Measurements from ENCODE around the gene TPM2. TPM values are rescaled to one million over a fixed set of nuclear protein-coding genes. Genes with fewer than 3 reads are reported as not detected.
"Not testable (repeated sequence)": the region's sequence is repeated elsewhere in the genome, so short reads cannot be mapped to it uniquely, and the experiment has no call there.

Gene TPM2
- total RNA-seq, 1 donor from 2014 or later, result 221 TPM

DNA sequence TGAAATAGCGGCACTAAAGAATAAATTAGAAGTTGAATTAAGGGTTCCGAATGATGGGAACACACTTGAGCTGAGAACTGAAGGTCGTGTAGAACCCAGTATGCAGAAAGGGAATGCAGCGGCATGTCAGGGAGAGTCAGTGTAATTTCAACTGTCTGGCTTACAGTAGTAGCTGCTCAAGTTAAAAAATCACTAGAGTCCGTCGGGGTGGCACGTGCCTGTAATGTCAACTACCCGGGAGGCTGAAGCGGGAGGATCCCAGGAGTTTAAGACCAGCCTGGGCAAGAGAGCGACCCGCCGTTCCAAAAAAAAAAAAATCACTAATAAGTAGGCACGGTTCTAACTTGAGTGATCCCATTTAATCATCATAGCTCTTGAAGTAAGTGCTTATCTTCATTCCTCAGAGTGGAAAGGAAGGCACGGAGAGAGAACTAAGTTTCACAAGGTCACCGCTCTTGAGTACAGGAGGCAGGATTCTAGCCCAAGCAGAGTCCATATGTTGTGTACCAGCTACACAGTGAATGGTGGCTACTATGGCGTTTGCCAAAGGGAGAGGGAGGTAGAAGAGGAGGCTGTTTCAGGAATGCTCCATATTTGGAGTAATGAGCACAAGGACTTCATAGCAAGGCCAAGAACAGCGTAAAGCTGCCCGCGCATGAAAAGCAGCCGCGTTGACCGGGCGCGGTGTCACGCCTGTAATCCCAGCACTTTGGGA is 32.7 kb downstream of the TPM2 start:
- DNase-seq (ENCODE audit: low read depth, low spot score), result no peak

DNA sequence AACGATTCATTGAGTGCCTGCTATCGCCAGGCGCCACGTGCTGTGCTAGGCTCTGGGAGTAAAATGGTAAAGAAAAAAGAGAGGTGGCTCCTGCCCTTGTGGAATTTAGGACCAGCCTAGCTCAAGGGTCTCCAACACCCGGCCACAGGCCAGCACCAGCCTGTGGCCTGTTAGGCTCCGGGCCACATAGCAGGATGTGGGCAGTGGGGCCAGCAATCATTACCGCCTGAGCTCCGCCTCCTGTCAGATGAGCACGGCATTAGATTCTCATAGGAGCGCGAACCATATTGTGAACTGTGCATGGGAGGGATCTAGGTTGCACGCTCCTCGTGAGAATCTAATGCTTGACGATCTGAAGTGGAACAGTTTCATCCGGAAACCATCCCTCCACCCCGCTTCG is 33.4 kb downstream of the TPM2 start:
- no peak for DNase-seq (ENCODE audit: low read depth, low spot score)

GRCh38 chr9:35653611-35654010 is 36.1 kb downstream of the TPM2 start:
- DNase-seq (ENCODE audit: low read depth, low spot score), result no peak

DNA sequence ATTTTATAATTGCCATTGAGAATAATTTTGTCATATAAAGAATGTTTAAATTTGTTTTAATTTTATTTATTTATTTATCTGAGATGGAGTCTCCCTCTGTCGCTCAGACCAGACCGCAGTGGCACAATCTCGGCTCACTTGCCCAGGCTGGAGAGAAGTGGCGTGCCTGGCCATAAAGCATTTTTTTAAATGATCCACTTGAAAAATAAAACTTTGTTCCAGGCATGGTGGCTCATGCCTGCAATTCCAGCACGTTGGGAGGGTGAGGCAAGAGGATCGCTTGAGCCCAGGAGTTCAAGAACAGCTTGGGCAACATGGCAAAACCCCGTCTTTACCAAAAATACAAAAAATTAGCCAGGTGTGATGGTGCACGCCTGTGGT is 36.9 kb downstream of the TPM2 start:
- no peak for DNase-seq (ENCODE audit: low read depth, low spot score)

DNA sequence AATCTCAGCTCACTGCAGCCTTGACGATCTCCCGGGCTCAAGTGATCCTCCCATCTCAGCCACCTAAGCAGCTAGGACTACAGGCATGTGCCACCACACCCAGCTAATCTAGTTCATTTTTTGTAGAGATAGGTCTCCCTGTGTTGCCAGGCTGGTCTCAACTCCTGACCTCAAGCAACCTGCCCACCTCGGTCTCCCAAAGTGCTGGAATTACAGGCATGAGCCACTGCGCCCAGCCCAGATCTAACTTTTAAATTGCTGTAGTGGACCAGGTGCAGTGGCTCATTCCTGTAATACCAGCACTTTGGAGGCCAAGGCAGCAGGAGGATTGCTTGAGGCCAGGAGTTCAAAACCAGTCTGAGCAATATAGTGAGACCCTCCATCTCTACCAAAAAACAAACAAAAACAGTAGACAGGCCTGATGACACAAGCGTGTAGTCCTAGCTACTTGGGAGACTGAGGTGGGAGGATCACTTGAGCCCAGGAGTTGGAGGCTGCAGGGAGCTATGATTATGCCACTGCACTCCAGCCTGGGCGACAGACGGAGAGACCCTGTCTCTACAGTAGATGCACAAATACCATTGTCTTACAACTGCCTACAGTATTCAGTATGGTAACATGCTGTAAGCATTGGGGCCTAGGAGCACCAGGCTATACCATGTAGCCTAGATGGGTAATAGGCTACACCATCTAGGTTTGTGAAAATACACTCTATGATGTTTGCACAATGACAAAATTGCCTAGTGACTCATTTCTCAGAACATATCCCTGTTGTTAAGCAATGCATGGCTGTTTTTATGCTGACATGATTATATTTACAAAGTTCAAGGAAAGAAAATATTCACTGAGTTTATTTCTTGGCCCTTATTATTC is 37.5 kb downstream of the TPM2 start:
- no peak for DNase-seq (ENCODE audit: low read depth, low spot score)

- DNase-seq (ENCODE audit: low read depth, low spot score), result no peak
Measured at GRCh38 chr9:35650341-35651158, 39.2 kb downstream of the TPM2 start, which contains the start of gene SIT1. TSS of gene SIT1 (minus strand) at chr9:35650931. CDS start at chr9:35650853, 78 bp downstream.

DNA sequence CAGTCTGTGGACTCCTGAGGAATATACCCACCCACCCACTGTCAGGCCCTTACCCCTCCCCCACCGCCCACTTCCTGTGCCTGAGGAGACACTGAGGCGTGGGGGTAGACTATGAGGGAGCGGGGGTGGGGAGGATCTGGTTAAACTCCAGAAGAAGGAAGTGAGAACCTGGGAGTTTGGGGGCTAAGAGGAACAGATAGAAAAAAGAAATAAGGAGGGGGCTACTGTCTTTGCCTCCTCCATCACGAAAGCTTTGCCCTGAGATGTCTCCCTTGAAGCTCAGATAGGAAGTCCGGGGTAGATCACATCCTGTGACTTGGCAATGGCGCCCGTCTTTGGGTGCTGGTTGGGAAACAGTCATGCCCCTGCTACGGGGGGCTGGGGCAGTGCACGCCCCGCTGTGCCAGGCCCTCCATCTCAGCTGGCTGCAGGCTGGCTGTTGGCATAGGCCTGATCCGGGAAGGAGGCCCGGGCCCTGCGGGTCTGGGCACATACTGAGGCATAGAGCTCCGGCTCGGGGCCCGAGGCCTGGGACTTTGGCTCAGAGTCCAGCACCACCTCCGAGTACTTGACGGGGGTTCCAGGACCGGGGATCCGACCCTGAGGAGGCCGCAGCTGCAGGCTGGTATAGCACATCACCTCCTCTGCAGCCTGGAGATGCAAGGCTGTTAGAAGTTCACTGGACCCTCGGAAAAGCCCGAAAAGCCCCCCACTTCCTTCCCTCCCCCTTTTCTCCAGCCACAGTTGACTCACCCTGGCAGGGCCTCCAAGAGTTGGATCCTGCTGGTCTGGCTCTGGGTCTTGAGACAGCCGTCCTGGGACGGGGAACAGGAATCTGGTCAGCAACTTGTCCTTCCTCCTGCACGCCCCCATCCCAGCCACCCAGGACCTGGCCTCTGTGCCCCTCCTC is 40.0 kb downstream of the TPM2 start:
- no peak for DNase-seq (ENCODE audit: low read depth, low spot score)

- no peak for DNase-seq (ENCODE audit: low read depth, low spot score)
Measured at GRCh38 chr9:35646533-35647265, 43.0 kb downstream of the TPM2 start.

DNA sequence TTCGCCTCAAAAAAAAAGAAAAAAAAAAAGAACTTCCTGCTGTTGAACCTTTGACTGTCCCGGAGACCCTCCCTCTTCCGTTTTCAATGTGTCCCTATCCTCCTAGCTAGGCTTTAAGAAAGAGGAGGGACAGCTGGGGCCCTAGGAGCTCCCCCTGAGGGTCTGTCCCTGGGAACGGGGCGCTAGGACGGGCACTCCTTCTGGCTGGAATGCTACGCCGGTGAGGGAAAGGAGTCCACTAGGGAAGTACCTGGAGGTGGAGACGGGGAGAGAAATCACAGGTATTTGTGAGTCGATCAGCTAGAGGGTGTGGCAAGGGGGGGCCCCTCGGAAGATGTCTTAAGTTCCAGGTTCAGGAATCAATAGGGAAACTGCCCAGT is 43.6 kb downstream of the TPM2 start:
- DNase-seq (ENCODE audit: low read depth, low spot score), result no peak

DNA sequence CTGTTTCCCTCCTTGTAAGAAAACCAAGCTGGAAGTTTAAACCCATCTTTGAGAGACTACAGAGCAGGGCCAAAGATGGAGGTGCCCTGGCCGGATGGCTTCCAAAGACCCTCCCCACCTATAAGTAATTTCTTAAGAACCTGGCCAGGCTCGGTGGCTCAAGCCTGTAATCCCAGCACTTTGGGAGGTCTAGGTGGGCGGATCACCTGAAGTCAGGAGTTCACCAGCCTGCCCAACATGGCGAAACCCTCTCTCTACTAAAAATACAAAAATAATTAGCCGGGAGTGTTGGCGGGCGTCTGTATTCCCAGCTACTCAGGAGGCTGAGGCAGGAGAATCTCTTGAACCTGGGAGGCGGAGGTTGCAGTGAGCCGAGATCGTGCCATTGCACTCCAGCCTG is 44.0 kb downstream of the TPM2 start:
- not testable (repeated sequence) for DNase-seq (ENCODE audit: low read depth, low spot score)

DNA sequence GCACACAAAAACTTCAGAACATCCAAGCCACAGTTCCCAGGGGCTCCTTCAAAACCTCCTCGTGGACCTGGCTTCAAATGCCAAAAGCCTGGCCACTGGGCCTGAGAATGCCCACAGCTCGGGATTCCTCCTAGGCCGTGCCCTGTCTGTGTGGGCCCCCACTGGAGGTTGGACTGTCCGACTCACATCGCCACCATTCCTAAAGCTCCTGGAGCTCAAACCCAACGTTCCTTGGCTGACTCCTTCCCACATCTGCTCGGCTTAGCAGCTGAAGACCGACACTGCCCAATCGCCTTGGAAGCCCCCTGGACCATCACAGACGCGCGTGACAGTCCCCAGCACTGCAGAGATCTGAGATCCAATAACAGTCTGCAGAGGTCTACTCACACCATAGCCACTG is 46.7 kb downstream of the TPM2 start:
- no peak for DNase-seq (ENCODE audit: low read depth, low spot score)

GRCh38 chr9:35641478-35641877 is 48.2 kb downstream of the TPM2 start:
- DNase-seq (ENCODE audit: low read depth, low spot score), result not testable (repeated sequence)

DNA sequence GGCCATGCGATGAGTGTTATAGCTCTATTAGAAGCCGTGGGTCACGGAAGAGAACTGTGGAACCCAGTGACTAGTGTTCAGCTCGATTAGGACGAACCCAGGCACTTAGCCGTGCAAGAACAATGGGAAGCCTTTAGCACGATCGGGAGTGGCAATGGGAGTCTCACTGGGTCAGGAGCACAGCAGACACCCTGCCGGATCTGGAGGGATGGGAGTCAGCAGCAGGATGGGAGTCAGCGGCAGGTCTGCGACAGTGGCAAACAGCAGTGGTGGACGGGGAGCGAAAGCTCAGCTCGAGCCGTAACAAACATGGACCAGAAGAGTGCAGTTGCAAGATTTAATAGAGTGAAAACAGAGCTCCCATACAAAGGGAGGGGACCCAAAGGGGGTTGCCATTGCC is 49.3 kb downstream of the TPM2 start:
- not testable (repeated sequence) for DNase-seq (ENCODE audit: low read depth, low spot score)

GRCh38 chr9:35639631-35640030 is 50.1 kb downstream of the TPM2 start:
- DNase-seq (ENCODE audit: low read depth, low spot score), result no peak

- DNase-seq (ENCODE audit: low read depth, low spot score), result not testable (repeated sequence)
Measured at GRCh38 chr9:35639225-35639624, 50.5 kb downstream of the TPM2 start.

GRCh38 chr9:35638751-35639150 is 51.0 kb downstream of the TPM2 start:
- not testable (repeated sequence) for DNase-seq (ENCODE audit: low read depth, low spot score)

GRCh38 chr9:35637427-35637955 is 52.2 kb downstream of the TPM2 start:
- not testable (repeated sequence) for DNase-seq (ENCODE audit: low read depth, low spot score)

DNA sequence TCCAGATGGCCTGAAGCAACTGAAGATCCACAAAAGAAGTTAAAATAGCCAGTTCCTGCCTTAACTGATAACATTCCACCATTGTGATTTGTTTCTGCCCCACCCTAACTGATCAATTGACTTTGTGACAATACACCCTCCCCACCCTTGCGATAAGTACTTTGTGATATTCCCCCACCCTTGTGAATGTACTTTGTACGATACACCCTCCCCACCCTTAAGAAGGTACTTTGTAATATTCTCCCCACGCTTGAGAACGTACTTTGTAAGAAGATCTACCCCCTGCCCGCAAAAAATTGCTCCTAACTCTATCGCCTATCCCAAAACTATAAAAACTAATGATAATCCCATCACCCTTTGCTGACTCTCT is 52.9 kb downstream of the TPM2 start:
- DNase-seq (ENCODE audit: low read depth, low spot score), result not testable (repeated sequence)

DNA sequence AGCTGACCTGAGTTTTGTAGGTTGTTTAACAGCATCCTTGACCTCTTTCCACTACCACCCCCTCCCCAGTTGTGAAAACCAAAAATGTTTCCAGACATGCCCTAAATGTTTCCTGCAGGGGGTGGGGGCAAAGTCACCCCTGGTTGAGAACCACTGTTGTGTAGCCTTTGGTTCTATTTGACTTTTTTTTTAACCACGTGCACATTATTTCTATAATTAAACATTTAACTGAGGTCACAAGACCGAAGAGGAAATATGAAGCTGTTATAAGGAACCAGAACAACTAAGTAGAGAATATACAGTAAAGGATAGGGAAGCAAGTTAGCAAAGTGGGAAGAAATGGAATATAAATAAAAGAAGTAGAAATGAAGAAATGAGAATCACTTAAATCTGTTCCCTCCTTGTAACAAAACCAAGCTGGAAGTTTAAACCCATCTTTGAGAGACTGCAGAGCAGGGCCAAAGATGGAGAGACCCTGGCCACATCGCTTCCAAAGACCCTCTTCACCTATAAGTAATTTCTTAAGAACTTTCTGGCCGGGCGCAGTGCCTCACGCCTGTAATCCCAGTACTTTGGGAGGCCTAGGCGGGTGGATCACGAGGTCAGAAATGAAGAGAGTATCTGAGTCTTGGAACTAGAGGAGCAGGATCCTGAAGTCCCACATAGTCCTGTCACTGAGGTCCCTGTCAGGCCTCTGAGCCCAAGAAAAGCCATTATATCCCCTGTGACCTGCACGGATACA is 53.4 kb downstream of the TPM2 start:
- no peak for DNase-seq (ENCODE audit: low read depth, low spot score)

Measured in pulmonary artery endothelial cell (primary cell).